Stimulated activated CD4-positive, alpha-beta T cell treated with anti-CD3 and anti-CD28 coated beads, Interleukin-2, amount 100 ng/mL, for 4 hours (primary cell): ENCODE results near the gene TBC1D8.

Source experiments
- DNase-seq: peaks from one replicate; pipeline ENCODE4 v3.0.0-alpha.2; 2020; ENCODE audit warnings: low read depth

The TBC1D8 gene

GRCh38 chr2:100976645-100977391, 174.4 kb downstream of the TBC1D8 start:
- DNase-seq = no peak

GRCh38 chr2:100976061-100976460, 175.1 kb downstream of the TBC1D8 start:
- DNase-seq = no peak

- no peak for DNase-seq
Measured at GRCh38 chr2:100975521-100975785, 175.7 kb downstream of the TBC1D8 start.

- no peak for DNase-seq
Measured at GRCh38 chr2:100974712-100975520, 176.3 kb downstream of the TBC1D8 start.

- no peak for DNase-seq
Measured at GRCh38 chr2:100972452-100972851, 178.7 kb downstream of the TBC1D8 start.

GRCh38 chr2:100971221-100971620, 180.0 kb downstream of the TBC1D8 start:
- no peak for DNase-seq

GRCh38 chr2:100969998-100970397, 181.2 kb downstream of the TBC1D8 start:
- no peak for DNase-seq

- DNase-seq = no peak
Measured at GRCh38 chr2:100968146-100969145, 182.7 kb downstream of the TBC1D8 start.

GRCh38 chr2:100967716-100968115, 183.5 kb downstream of the TBC1D8 start:
- DNase-seq = no peak

GRCh38 chr2:100965596-100965995, 185.6 kb downstream of the TBC1D8 start:
- no peak for DNase-seq

- DNase-seq = no peak
Measured at GRCh38 chr2:100964681-100965169, 186.5 kb downstream of the TBC1D8 start.

- no peak for DNase-seq
Measured at GRCh38 chr2:100964222-100964621, 187.0 kb downstream of the TBC1D8 start.

GRCh38 chr2:100963026-100963375, 188.2 kb downstream of the TBC1D8 start:
- DNase-seq = no peak

GRCh38 chr2:100962366-100963025, 188.7 kb downstream of the TBC1D8 start:
- no peak for DNase-seq

- DNase-seq = no peak
Measured at GRCh38 chr2:100960688-100961087, 190.5 kb downstream of the TBC1D8 start.

- no peak for DNase-seq
Measured at GRCh38 chr2:100959225-100959880, 191.8 kb downstream of the TBC1D8 start.

- DNase-seq = no peak
Measured at GRCh38 chr2:100957996-100958653, 193.1 kb downstream of the TBC1D8 start.
